Esophagus muscularis mucosa (tissue), 4 donors: ENCODE data around the gene BDKRB1. TPM values are rescaled to one million over a fixed set of nuclear protein-coding genes. Genes with fewer than 3 reads are reported as not detected.

Experiments used
- DNase-seq: peaks from one replicate; pipeline ENCODE4 v3.0.0-alpha.2; 2017; ENCODE audit errors: extremely low spot score
- H3K27ac ChIP-seq, 4 donors: fragments of 200-600 bp; sonication (generic); replicated peaks in 1 of 4; 1 replicate in 3 of 4; 2 replicates in 1 of 4; pipeline ENCODE4 v1.5.1; 2016 to 2019; ENCODE audit warnings: mild to moderate bottlenecking in 1 of 4
- H3K27me3 ChIP-seq, 4 donors: fragments of 200-600 bp; sonication (generic); one replicate each; pipeline versions ENCODE4 v1.5.1 to v1.6.0; 2016 to 2019
- H3K36me3 ChIP-seq, 4 donors: fragments of 200-600 bp; sonication (generic); one replicate each; pipeline ENCODE4 v1.5.1; 2016 to 2019
- H3K4me1 ChIP-seq, 4 donors: fragments of 200-600 bp; sonication (generic); one replicate each; pipeline ENCODE4 v1.5.1; 2016 to 2019
- H3K4me3 ChIP-seq, 4 donors: fragments of 200-600 bp; sonication (generic); 1 replicate in 2 of 4; 2 replicates in 2 of 4; pipeline ENCODE4 v1.5.1; 2016 to 2019; ENCODE audit warnings: mild to moderate bottlenecking in 4 of 4, moderate library complexity in 1 of 4
- H3K9me3 ChIP-seq, 4 donors: fragments of 200-600 bp; sonication (generic); 1 replicate in 3 of 4; 2 replicates in 1 of 4; pipeline ENCODE4 v1.5.1; 2016 to 2019
- CTCF ChIP-seq, 3 experiments: fragments of 200-600 bp in 2 of 3; fragments of 450-650 bp in 1 of 3; sonication (generic) in 2 of 3; IDR thresholded peaks; one replicate each; pipeline ENCODE4 v1.5.1; 2017 to 2019; ENCODE audit warnings: antibody characterized with exemption in 3 of 3, mild to moderate bottlenecking in 2 of 3, moderate library complexity in 1 of 3
- EP300 ChIP-seq: sonication (generic); formaldehyde crosslinking; IDR thresholded peaks from one replicate; pipeline ENCODE4 v1.6.1; 2017; ENCODE audit warnings: antibody characterized with exemption
- POLR2A ChIP-seq: fragments of 450-650 bp; IDR thresholded peaks from one replicate; pipeline ENCODE4 v1.6.1; 2017; ENCODE audit warnings: antibody characterized with exemption, moderate library complexity, mild to moderate bottlenecking, low read depth
- POLR2AphosphoS5 ChIP-seq, 2 donors: sonication (generic); formaldehyde crosslinking; IDR thresholded peaks; one replicate each; pipeline ENCODE4 v1.6.1; 2017; ENCODE audit warnings: antibody characterized with exemption in 2 of 2
- WGBS: methylation state at CpG from one replicate; pipeline ENCODE4 v1.1.5; 2018; 5-methylcytosine and 5-hydroxymethylcytosine counted together
- intact Hi-C: fragments of 100-400 bp; cut with DNase I; formaldehyde crosslinking; loops from one replicate; pipeline ENCODE4 v1.15.1; 2023
- total RNA-seq, 4 donors: library from RNA; depleted of rRNA; stranded (reverse); fragments of >200 nt; gene quantifications; one replicate each; pipeline versions ENCODE4 v1.1.0 to v1.2.1, GENCODE V29; 2016

The BDKRB1 gene
- total RNA-seq, 4 donors from 2014 or later, result 0.39 to 7.0 (median 1.4) TPM

GRCh38 chr14:96212140-96212539 lies 43.9 kb upstream of the BDKRB1 start:
- Histone ChIP-seq H3K36me3 (peaks cover 0 to 6% (median 0%) of the 10 kb centered on the region in 4 donors), H3K27ac (no peak overlapping the region), H3K27me3 (no peaks in the 10 kb centered on the region), H3K4me3 (no peak overlapping the region), H3K4me1 (peaks cover 0 to 26% (median 7%) of the 10 kb centered on the region in 4 donors), H3K9me3 (peaks cover 0 to 16% (median 10%) of the 10 kb centered on the region in 4 donors)
- intact Hi-C loops, result no loop called here
- TF ChIP-seq EP300, result no peak
- no peak for TF ChIP-seq POLR2AphosphoS5 (IDR thresholded peaks at IDR 0.05)
- no peak for TF ChIP-seq CTCF (IDR thresholded peaks at IDR 0.05)
- no peak for TF ChIP-seq POLR2A
- DNase-seq, result no peak

GRCh38 chr14:96212896-96213295 lies 43.1 kb upstream of the BDKRB1 start:
- TF ChIP-seq CTCF (IDR thresholded peaks at IDR 0.05) (no peak), POLR2A (no peak), POLR2AphosphoS5 (IDR thresholded peaks at IDR 0.05) (no peak), EP300 (no peak)
- Histone ChIP-seq H3K4me3 (no peak overlapping the region), H3K9me3 (peaks cover 0 to 16% (median 10%) of the 10 kb centered on the region in 4 donors), H3K27ac (no peak overlapping the region), H3K4me1 (peaks cover 0 to 25% (median 7%) of the 10 kb centered on the region in 4 donors), H3K27me3 (no peaks in the 10 kb centered on the region), H3K36me3 (peaks cover 0 to 6% (median 0%) of the 10 kb centered on the region in 4 donors)
- DNase-seq, result no peak
- intact Hi-C loops, result no loop called here
- 94% methylated on average over 4 of the region's 4 CpGs for WGBS

- Histone ChIP-seq H3K27ac (no peak overlapping the region), H3K36me3 (peaks cover 0 to 6% (median 0%) of the 10 kb centered on the region in 4 donors), H3K4me3 (no peak overlapping the region), H3K27me3 (no peaks in the 10 kb centered on the region), H3K9me3 (peaks cover 0 to 16% (median 10%) of the 10 kb centered on the region in 4 donors), H3K4me1 (peaks cover 0 to 25% (median 7%) of the 10 kb centered on the region in 4 donors)
- TF ChIP-seq CTCF (IDR thresholded peaks at IDR 0.05), result no peak
- TF ChIP-seq POLR2A, result no peak
- TF ChIP-seq POLR2AphosphoS5 (IDR thresholded peaks at IDR 0.05), result no peak
- no peak for TF ChIP-seq EP300
- intact Hi-C loops, result no loop called here
- no peak for DNase-seq
- 83% methylated on average over 9 of the region's 10 CpGs for WGBS
Observed at GRCh38 chr14:96213871-96214465, 42.0 kb upstream of the BDKRB1 start.

- Histone ChIP-seq H3K27me3 (no peaks in the 10 kb centered on the region), H3K4me1 (peaks cover 0 to 25% (median 7%) of the 10 kb centered on the region in 4 donors), H3K27ac (no peak overlapping the region), H3K9me3 (peaks cover 0 to 16% (median 10%) of the 10 kb centered on the region in 4 donors), H3K36me3 (peaks cover 0 to 6% (median 0%) of the 10 kb centered on the region in 4 donors), H3K4me3 (no peak overlapping the region)
- TF ChIP-seq POLR2A (no peak), POLR2AphosphoS5 (IDR thresholded peaks at IDR 0.05) (no peak), EP300 (no peak), CTCF (IDR thresholded peaks at IDR 0.05) (no peak)
- no peak for DNase-seq
- intact Hi-C loops, result no loop called here
- 85% methylated on average over 4 of the region's 4 CpGs for WGBS
Observed at GRCh38 chr14:96214793-96215192, 41.2 kb upstream of the BDKRB1 start.
